Endodermal cell (in vitro differentiated cells): ENCODE measurements around the gene BBC3. TPM values are rescaled to one million over a fixed set of nuclear protein-coding genes. Genes with fewer than 3 reads are reported as not detected.

Experiments
- DNase-seq: peaks from one replicate; pipeline ENCODE4 v3.0.0-alpha.2; 2017
- H3K27ac ChIP-seq: 2 replicates; pipeline ENCODE4 v1.5.1; 2013; ENCODE audit warnings: mild to moderate bottlenecking, low read depth, low read length, moderate library complexity
- H3K27me3 ChIP-seq: 2 replicates; pipeline ENCODE4 v1.6.1; 2013; ENCODE audit warnings: mild to moderate bottlenecking, low read length, moderate library complexity; ENCODE audit not compliant: insufficient read depth, control insufficient read depth, poor library complexity, severe bottlenecking
- H3K36me3 ChIP-seq: 2 replicates; pipeline ENCODE4 v1.7.0; 2013; ENCODE audit warnings: mild to moderate bottlenecking, low read length, moderate library complexity; ENCODE audit not compliant: control insufficient read depth, insufficient read depth
- H3K4me1 ChIP-seq: one replicate; pipeline ENCODE4 v1.7.0; 2013; ENCODE audit warnings: low read length; ENCODE audit not compliant: control insufficient read depth, insufficient read depth
- H3K4me3 ChIP-seq: 2 replicates; pipeline ENCODE4 v1.5.1; 2013; ENCODE audit warnings: mild to moderate bottlenecking, low read length, moderate library complexity
- H3K9ac ChIP-seq: 2 replicates; pipeline ENCODE4 v1.6.1; 2013; ENCODE audit warnings: mild to moderate bottlenecking, low read length, moderate library complexity; ENCODE audit not compliant: poor library complexity, severe bottlenecking; ENCODE audit errors: extremely low read depth
- H3K9me3 ChIP-seq: 2 replicates; pipeline ENCODE4 v1.6.1; 2013; ENCODE audit warnings: mild to moderate bottlenecking, low read length, moderate library complexity; ENCODE audit not compliant: control insufficient read depth
- H3K27ac Mint-ChIP-seq: 2 replicates; pipeline ENCODE4 v1.8.0; 2020; ENCODE audit warnings: mixed read lengths
- H3K27me3 Mint-ChIP-seq: 2 replicates; pipeline ENCODE4 v1.8.0; 2021; ENCODE audit warnings: mild to moderate bottlenecking, mixed read lengths; ENCODE audit not compliant: insufficient read depth
- H3K36me3 Mint-ChIP-seq: 2 replicates; pipeline ENCODE4 v1.8.0; 2020; ENCODE audit warnings: low read depth, mixed read lengths
- H3K4me1 Mint-ChIP-seq: 2 replicates; pipeline ENCODE4 v1.8.0; 2020; ENCODE audit warnings: mixed read lengths
- H3K4me3 Mint-ChIP-seq: 2 replicates; pipeline ENCODE4 v1.8.0; 2020; ENCODE audit warnings: mild to moderate bottlenecking, moderate library complexity, mixed read lengths
- H3K9me3 Mint-ChIP-seq: 2 replicates; pipeline ENCODE4 v1.8.0; 2020; ENCODE audit warnings: mild to moderate bottlenecking, mixed read lengths
- CTCF ChIP-seq: fragments of 200-600 bp; sonication (generic); conservative IDR thresholded peaks from 2 replicates; pipeline ENCODE4 v1.5.0; 2021; ENCODE audit warnings: antibody characterized with exemption, mild to moderate bottlenecking
- WGBS, 2 experiments: methylation state at CpG; one replicate each; pipeline versions ENCODE4 v1.1.5 to v1.1.7; 2013; ENCODE audit warnings: missing lambda C conversion rate in 2 of 2, mixed read lengths in 1 of 2; ENCODE audit not compliant: insufficient coverage in 1 of 2, insufficient read length in 1 of 2; 5-methylcytosine and 5-hydroxymethylcytosine counted together
- total RNA-seq, 2 donors: library from RNA; stranded (reverse); fragmentation: NEBNext Ultra II Directional in 1 of 2; extraction: Animal tissue kit (Norgen Biotek cat#: 25700) in 1 of 2; gene quantifications; 2 replicates in 1 of 2; 3 replicates in 1 of 2; pipeline ENCODE4 v1.2.1, GENCODE V29; 2021

The BBC3 gene
- total RNA-seq, 2 donors from 2014 or later: 8.8 to 13.4 TPM

GRCh38 chr19:47239152-47239551, 8.2 kb upstream of the BBC3 start:
- Mint-ChIP-seq H3K4me1 (peaks cover 3% of the 10 kb centered on the region), H3K27ac (no peak overlapping the region), H3K36me3 (no peaks in the 10 kb centered on the region), H3K9me3 (no peaks in the 10 kb centered on the region), H3K27me3 (peaks cover 36% of the 10 kb centered on the region), H3K4me3 (peak overlapping the region; percentile 38)
- no peak for DNase-seq
- Histone ChIP-seq H3K36me3 (no peaks in the 10 kb centered on the region), H3K4me3 (no peak overlapping the region), H3K9ac (no peak overlapping the region), H3K9me3 (no peaks in the 10 kb centered on the region), H3K27ac (no peak overlapping the region), H3K4me1 (peaks cover 6% of the 10 kb centered on the region), H3K27me3 (peaks cover 44% of the 10 kb centered on the region)
- 23 to 38% methylated on average over 7 to 16 of the region's 16 CpGs for WGBS, 2 experiments
- TF ChIP-seq CTCF: no peak

- no peak overlapping the region for H3K4me3 Mint-ChIP-seq
- H3K27ac Mint-ChIP-seq: no peak overlapping the region
- no peak overlapping the region for H3K4me3 ChIP-seq
- peaks cover 38% of the 10 kb centered on the region for H3K27me3 Mint-ChIP-seq
- WGBS, 2 experiments: 93 to 96% methylated on average over 9 to 12 of the region's 12 CpGs
- H3K36me3 Mint-ChIP-seq: no peaks in the 10 kb centered on the region
- H3K4me1 Mint-ChIP-seq: peaks cover 9% of the 10 kb centered on the region
- no peaks in the 10 kb centered on the region for H3K9me3 ChIP-seq
- H3K4me1 ChIP-seq: peaks cover 11% of the 10 kb centered on the region
- no peak overlapping the region for H3K27ac ChIP-seq
- TF ChIP-seq CTCF: no peak
- no peaks in the 10 kb centered on the region for H3K9me3 Mint-ChIP-seq
- DNase-seq: no peak
- no peak overlapping the region for H3K9ac ChIP-seq
- H3K36me3 ChIP-seq: no peaks in the 10 kb centered on the region
- peaks cover 27% of the 10 kb centered on the region for H3K27me3 ChIP-seq
These were observed 5.2 kb upstream of the BBC3 start for GRCh38 chr19:47236072-47236675.

- DNase-seq: peak; percentile 42
- Mint-ChIP-seq H3K27me3 (peaks cover 11% of the 10 kb centered on the region), H3K27ac (peak overlapping the region; percentile 27), H3K4me1 (peaks cover 6% of the 10 kb centered on the region), H3K9me3 (no peaks in the 10 kb centered on the region), H3K4me3 (no peak overlapping the region), H3K36me3 (no peaks in the 10 kb centered on the region)
- Histone ChIP-seq H3K36me3 (no peaks in the 10 kb centered on the region), H3K27ac (no peak overlapping the region), H3K9ac (no peak overlapping the region), H3K9me3 (no peaks in the 10 kb centered on the region), H3K4me3 (no peak overlapping the region), H3K4me1 (peaks cover 5% of the 10 kb centered on the region), H3K27me3 (no peaks in the 10 kb centered on the region)
- no peak for TF ChIP-seq CTCF
- 84 to 85% methylated on average over 10 to 16 of the region's 16 CpGs for WGBS, 2 experiments
These were observed 1.6 kb upstream of the BBC3 start for GRCh38 chr19:47232422-47233211.
